Measurements from ENCODE around the gene PRMT5. TPM values are rescaled to one million over a fixed set of nuclear protein-coding genes. Genes with fewer than 3 reads are reported as not detected.

The PRMT5 gene
- total and polyA plus RNA-seq, 2 donors (not counting 3 experiments of a cell fraction or from before 2014, with no cell fraction given) = 73.1 to 197 TPM

- no peaks in the 10 kb centered on the region for H3K36me3 ChIP-seq (ENCODE audit: control insufficient read depth in 2 of 2, extremely low read depth in 1 of 2, insufficient read depth in 2 of 2, low read length in 2 of 2)
- no peaks in the 10 kb centered on the region for H3K9me3 ChIP-seq (replicated peaks; ENCODE audit: control insufficient read depth, insufficient read depth, low read length)
- POLR2A ChIA-PET = interaction anchor here (0.6 kb wide), 1 partner anchor 66 kb away, joined by 4 read pairs; no protein-coding TSS in a partner anchor
- H2AFZ ChIP-seq (ENCODE audit: low read depth, low read length) = no peak overlapping the region
- TF ChIP-seq MAX (IDR thresholded peaks at IDR 0.05; ENCODE audit: insufficient read depth, insufficient read length) (no peak), FOS (IDR thresholded peaks at IDR 0.05; ENCODE audit: borderline replicate concordance, insufficient read depth, low read length) (no peak), CTCF (IDR thresholded peaks at IDR 0.05; ENCODE audit: extremely low read depth in 1 of 2, insufficient read depth in 1 of 2, low read depth in 1 of 2, low read length in 2 of 2) (no peak), POLR2A (IDR thresholded peaks at IDR 0.05; ENCODE audit: low read depth, low read length) (no peak), POLR2AphosphoS5 (IDR thresholded peaks at IDR 0.05; ENCODE audit: insufficient read depth, low read depth, low read length) (no peak), GATA2 (IDR thresholded peaks at IDR 0.05; ENCODE audit: insufficient read depth, insufficient read length, low read depth, low read length) (no peak), EZH2 (IDR thresholded peaks at IDR 0.05; ENCODE audit: borderline replicate concordance, low read depth, low read length, severe bottlenecking) (no peak)
- no TSS peak for BruUV-seq (replicated peaks)
- H3K9ac ChIP-seq (replicated peaks; ENCODE audit: extremely low read depth, insufficient read depth, low read length) = no peak overlapping the region
- CTCF ChIA-PET = interaction anchor here (0.7 to 11.4 kb wide), 7 partner anchors 13 to 325 kb away, joined by 3 to 80 read pairs (median 4); partner anchors contain the start of gene LRP10
- no peaks in the 10 kb centered on the region for H3K79me2 ChIP-seq (ENCODE audit: control insufficient read depth, insufficient read depth, low read length)
- H3K4me1 ChIP-seq (ENCODE audit: control insufficient read depth, extremely low read depth, insufficient read depth, low read length) = no peaks in the 10 kb centered on the region
- H3K27me3 ChIP-seq (ENCODE audit: control insufficient read depth in 2 of 2, insufficient read depth in 2 of 2, low read length in 2 of 2) = no peaks in the 10 kb centered on the region
- FAIRE-seq (no peak), DNase-seq (ENCODE audit: low read depth, low spot score) (no peak)
- H3K4me2 ChIP-seq (ENCODE audit: insufficient read depth, low read length) = no peak overlapping the region
- no peaks in the 10 kb centered on the region for H3K9me1 ChIP-seq (replicated peaks; ENCODE audit: control insufficient read depth, extremely low read depth, insufficient read depth, low read length)
- H4K20me1 ChIP-seq (replicated peaks; ENCODE audit: control insufficient read depth, extremely low read depth, insufficient read depth, low read length) = no peaks in the 10 kb centered on the region
- no peak overlapping the region for H3K4me3 ChIP-seq (replicated peaks in 1 of 3; ENCODE audit: insufficient read depth in 1 of 3, low read depth in 1 of 3, low read length in 3 of 3)
- intact Hi-C loops (cut with micrococcal nuclease) = loop anchor here (1.0 kb wide), 1 partner anchor 13 kb away; no protein-coding TSS in a partner anchor
- H3K27ac ChIP-seq (ENCODE audit: insufficient read depth, low read depth, low read length) = no peak overlapping the region
- dilution Hi-C loops (cut with MboI; ENCODE audit: extremely low pct_ligation_motif_present, low sequenced_read_pairs) = no loop called here
These were observed 44.2 kb downstream of the PRMT5 start for GRCh38 chr14:22884738-22885523.

Data from endothelial cell of umbilical vein (primary cell).